CD14-positive monocyte (primary cell): ENCODE data around the gene SUSD6. TPM values are rescaled to one million over a fixed set of nuclear protein-coding genes. Genes with fewer than 3 reads are reported as not detected.

Experiments
- DNase-seq, 3 donors: peaks; one replicate each; pipeline ENCODE4 v3.0.0-alpha.2; 2011 to 2022
- H2AFZ ChIP-seq: 2 replicates; pipeline ENCODE4 v1.6.0; 2012; ENCODE audit warnings: mild to moderate bottlenecking, low read depth, low read length, inconsistent platforms; ENCODE audit not compliant: insufficient read depth, poor library complexity, severe bottlenecking
- H3K27ac ChIP-seq, 2 donors: 1 replicate in 1 of 2; 2 replicates in 1 of 2; pipeline ENCODE4 v1.5.1; 2012 to 2013; ENCODE audit warnings: low read length in 2 of 2, control low read depth in 1 of 2, inconsistent platforms in 1 of 2, low read depth in 1 of 2, mild to moderate bottlenecking in 1 of 2
- H3K27me3 ChIP-seq, 2 donors: one replicate each; pipeline versions ENCODE4 v1.6.0 to v1.6.1; 2011 to 2013; ENCODE audit warnings: low read length in 2 of 2; ENCODE audit not compliant: control insufficient read depth in 2 of 2, insufficient read depth in 2 of 2
- H3K36me3 ChIP-seq, 2 donors: replicated peaks in 1 of 2; 1 replicate in 1 of 2; 2 replicates in 1 of 2; pipeline versions ENCODE4 v1.5.1 to v1.6.1; 2012 to 2013; ENCODE audit warnings: low read length in 2 of 2, control low read depth in 1 of 2, inconsistent platforms in 1 of 2, mild to moderate bottlenecking in 1 of 2; ENCODE audit not compliant: insufficient read depth in 2 of 2, control insufficient read depth in 1 of 2
- H3K4me1 ChIP-seq, 2 donors: 1 replicate in 1 of 2; 2 replicates in 1 of 2; pipeline versions ENCODE4 v1.5.1 to v1.6.1; 2012 to 2013; ENCODE audit warnings: low read length in 2 of 2, control low read depth in 1 of 2, inconsistent platforms in 1 of 2, mild to moderate bottlenecking in 1 of 2, moderate library complexity in 1 of 2; ENCODE audit not compliant: insufficient read depth in 2 of 2, control insufficient read depth in 1 of 2
- H3K4me2 ChIP-seq: replicated peaks from 2 replicates; pipeline ENCODE3; 2012; ENCODE audit warnings: low read length, moderate library complexity, mild to moderate bottlenecking; ENCODE audit not compliant: poor library complexity, severe bottlenecking; ENCODE audit errors: extremely low read depth
- H3K4me3 ChIP-seq, 3 experiments: fragments of 200-600 bp in 1 of 3; sonication (generic) in 1 of 3; replicated peaks in 1 of 3; 1 replicate in 2 of 3; 2 replicates in 1 of 3; pipeline ENCODE4 v1.5.1; 2011 to 2013; ENCODE audit warnings: low read length in 3 of 3, mild to moderate bottlenecking in 3 of 3, control low read depth in 2 of 3, low read depth in 2 of 3, inconsistent platforms in 1 of 3, moderate library complexity in 1 of 3
- H3K79me2 ChIP-seq: 2 replicates; pipeline ENCODE4 v1.6.0; 2012; ENCODE audit warnings: mild to moderate bottlenecking, control low read depth, inconsistent platforms, low read length, moderate library complexity; ENCODE audit not compliant: insufficient read depth
- H3K9ac ChIP-seq: 2 replicates; pipeline ENCODE4 v1.6.0; 2017; ENCODE audit warnings: low read length, mild to moderate bottlenecking; ENCODE audit not compliant: insufficient read depth, poor library complexity, severe bottlenecking
- H3K9me3 ChIP-seq, 2 donors: replicated peaks in 1 of 2; 1 replicate in 1 of 2; 2 replicates in 1 of 2; pipeline versions ENCODE4 v1.5.1 to v1.6.1; 2012 to 2013; ENCODE audit warnings: low read length in 2 of 2, control low read depth in 1 of 2; ENCODE audit not compliant: control insufficient read depth in 1 of 2, insufficient read depth in 1 of 2
- H4K20me1 ChIP-seq: 2 replicates; pipeline ENCODE4 v1.6.0; 2012; ENCODE audit warnings: mild to moderate bottlenecking, low read length, control low read depth, moderate library complexity; ENCODE audit not compliant: insufficient read depth
- H3K27ac Mint-ChIP-seq, 7 donors: one replicate each; pipeline ENCODE4 v1.8.0; 2020; ENCODE audit warnings: mild to moderate bottlenecking in 7 of 7, mixed read lengths in 7 of 7, moderate library complexity in 6 of 7, inconsistent platforms in 2 of 7
- H3K27me3 Mint-ChIP-seq, 3 donors: one replicate each; pipeline ENCODE4 v1.8.0; 2021 to 2022; ENCODE audit warnings: low read depth in 3 of 3, mild to moderate bottlenecking in 3 of 3, mixed read lengths in 3 of 3, moderate library complexity in 3 of 3, inconsistent platforms in 1 of 3
- H3K36me3 Mint-ChIP-seq, 2 donors: one replicate each; pipeline ENCODE4 v1.8.0; 2020; ENCODE audit warnings: mixed read lengths in 2 of 2, inconsistent platforms in 1 of 2, mild to moderate bottlenecking in 1 of 2
- H3K4me1 Mint-ChIP-seq: one replicate; pipeline ENCODE4 v1.8.0; 2020; ENCODE audit warnings: mild to moderate bottlenecking, mixed read lengths
- H3K4me3 Mint-ChIP-seq, 2 donors: one replicate each; pipeline ENCODE4 v1.8.0; 2020; ENCODE audit warnings: mild to moderate bottlenecking in 2 of 2, mixed read lengths in 2 of 2, moderate library complexity in 1 of 2
- H3K9me3 Mint-ChIP-seq, 7 donors: one replicate each; pipeline ENCODE4 v1.8.0; 2020 to 2022; ENCODE audit warnings: mixed read lengths in 7 of 7, mild to moderate bottlenecking in 6 of 7, moderate library complexity in 6 of 7, inconsistent platforms in 2 of 7
- WGBS: methylation state at CpG from one replicate; pipeline ENCODE4 v1.1.5; 2013; ENCODE audit warnings: missing lambda C conversion rate; ENCODE audit not compliant: insufficient coverage; 5-methylcytosine and 5-hydroxymethylcytosine counted together
- intact Hi-C, 2 donors: fragments of 100-400 bp; cut with micrococcal nuclease; formaldehyde crosslinking; loops; one replicate each; pipeline versions ENCODE4 v1.15.0 to v1.15.1; 2023
- polyA plus RNA-seq, 3 donors: library from polyadenylated mRNA; depleted of rRNA in 1 of 3; unstranded in 2 of 3; stranded (reverse) in 1 of 3; fragments of 300-500 nt in 2 of 3; fragments of >200 nt in 1 of 3; fragmentation: Illumina TruSeq in 2 of 3; gene quantifications; 1 replicate in 2 of 3; 2 replicates in 1 of 3; pipeline ENCODE4 v1.2.3, GENCODE V29; 2012 to 2021
- TF ChIP-seq, protein P1 (sequence below): fragments of 200-600 bp; IDR thresholded peaks from one replicate; pipeline ENCODE4 v1.8.0; 2022; ENCODE audit warnings: antibody characterized with exemption, mild to moderate bottlenecking

SUSD6 gene
- polyA plus RNA-seq, 3 donors = 17.3 to 81.8 (median 30.1) TPM

DNA sequence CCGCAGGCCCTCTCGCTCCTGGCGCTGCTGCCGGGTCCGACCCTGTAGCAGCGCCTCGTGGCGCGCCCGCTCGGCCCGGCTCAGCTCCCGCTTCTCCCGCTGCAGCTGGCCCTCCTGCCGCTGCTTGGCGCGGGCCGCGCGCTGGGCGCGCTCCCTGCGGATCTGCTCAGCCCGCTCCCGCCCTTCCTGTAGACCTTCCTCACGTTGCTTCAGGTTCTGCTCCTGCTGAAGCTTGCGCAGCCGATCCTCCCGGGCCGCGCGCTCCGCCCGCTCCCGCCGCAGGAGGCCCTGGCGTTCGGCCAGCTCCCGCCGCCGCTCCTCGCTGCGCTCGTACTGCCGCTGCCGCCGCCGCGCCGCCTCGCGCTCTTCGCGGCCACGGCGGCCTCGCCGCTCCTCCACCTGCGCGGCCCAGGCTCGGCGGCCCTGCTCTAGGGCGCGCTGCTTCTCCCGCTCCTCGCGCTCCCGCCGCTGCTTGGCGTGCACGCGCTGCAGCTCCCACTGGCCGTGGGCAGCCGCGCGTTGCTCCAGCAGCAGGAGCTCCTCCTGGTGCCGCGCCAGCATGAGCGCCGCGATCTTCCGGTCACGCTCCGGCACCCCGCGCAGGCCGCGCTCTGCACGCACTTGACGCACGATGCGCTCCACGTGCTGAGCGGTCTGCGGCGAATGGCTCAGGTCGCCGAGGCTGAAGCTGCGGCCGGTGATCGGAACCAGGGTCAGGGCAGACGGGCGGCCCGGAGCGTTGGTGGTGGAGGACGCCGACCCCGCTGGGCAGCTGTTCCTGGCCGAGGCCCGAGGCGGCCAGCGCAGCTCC lies 39.2 kb upstream of the SUSD6 start:
- intact Hi-C loops = loop anchor here (5.0 to 10.0 kb wide), 2 partner anchors 40 to 327 kb away; no protein-coding TSS in a partner anchor
- TF ChIP-seq, protein P1, sequence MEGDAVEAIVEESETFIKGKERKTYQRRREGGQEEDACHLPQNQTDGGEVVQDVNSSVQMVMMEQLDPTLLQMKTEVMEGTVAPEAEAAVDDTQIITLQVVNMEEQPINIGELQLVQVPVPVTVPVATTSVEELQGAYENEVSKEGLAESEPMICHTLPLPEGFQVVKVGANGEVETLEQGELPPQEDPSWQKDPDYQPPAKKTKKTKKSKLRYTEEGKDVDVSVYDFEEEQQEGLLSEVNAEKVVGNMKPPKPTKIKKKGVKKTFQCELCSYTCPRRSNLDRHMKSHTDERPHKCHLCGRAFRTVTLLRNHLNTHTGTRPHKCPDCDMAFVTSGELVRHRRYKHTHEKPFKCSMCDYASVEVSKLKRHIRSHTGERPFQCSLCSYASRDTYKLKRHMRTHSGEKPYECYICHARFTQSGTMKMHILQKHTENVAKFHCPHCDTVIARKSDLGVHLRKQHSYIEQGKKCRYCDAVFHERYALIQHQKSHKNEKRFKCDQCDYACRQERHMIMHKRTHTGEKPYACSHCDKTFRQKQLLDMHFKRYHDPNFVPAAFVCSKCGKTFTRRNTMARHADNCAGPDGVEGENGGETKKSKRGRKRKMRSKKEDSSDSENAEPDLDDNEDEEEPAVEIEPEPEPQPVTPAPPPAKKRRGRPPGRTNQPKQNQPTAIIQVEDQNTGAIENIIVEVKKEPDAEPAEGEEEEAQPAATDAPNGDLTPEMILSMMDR = no peak
- 10% methylated on average over 112 of the region's 112 CpGs for WGBS
- Histone ChIP-seq H3K4me3 (no peak overlapping the region), H3K27me3 (peaks cover 28 to 88% of the 10 kb centered on the region in 2 donors), H4K20me1 (no peaks in the 10 kb centered on the region), H3K79me2 (no peaks in the 10 kb centered on the region), H3K27ac (no peak overlapping the region), H3K4me2 (peak overlapping the region; percentile 39), H2AFZ (no peak overlapping the region), H3K9ac (no peak overlapping the region), H3K9me3 (peaks cover 0 to 18% of the 10 kb centered on the region in 2 donors), H3K4me1 (peaks cover 3 to 13% of the 10 kb centered on the region in 2 donors), H3K36me3 (no peaks in the 10 kb centered on the region)
- no peak overlapping the region for H3K27ac Mint-ChIP-seq
- peaks cover 0 to 11% (median 5%) of the 10 kb centered on the region in 7 donors for H3K9me3 Mint-ChIP-seq
- DNase-seq = peak in 1 of 3 donors; percentile 17
- peak overlapping the region in 1 of 2 donors; percentile 79 for H3K4me3 Mint-ChIP-seq
- H3K36me3 Mint-ChIP-seq = peaks cover 0 to 2% of the 10 kb centered on the region in 2 donors
- peaks cover 13% of the 10 kb centered on the region for H3K4me1 Mint-ChIP-seq
- peaks cover 80 to 97% (median 89%) of the 10 kb centered on the region in 3 donors for H3K27me3 Mint-ChIP-seq

DNA sequence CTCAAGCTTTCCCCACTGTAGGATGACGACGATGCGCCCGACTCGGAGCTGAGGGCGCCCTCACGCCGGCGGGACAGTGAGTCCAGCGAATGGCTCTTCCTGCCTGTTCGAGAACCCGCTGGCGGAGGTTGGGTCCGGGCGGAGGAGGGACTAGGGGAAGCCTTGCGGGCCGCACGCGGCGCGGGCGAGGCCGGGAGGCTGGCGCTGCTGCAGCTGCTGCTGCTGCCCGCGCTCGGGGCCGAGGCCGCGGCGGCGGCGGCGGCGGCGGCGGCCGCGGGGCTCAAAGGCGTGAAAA lies 38.6 kb upstream of the SUSD6 start:
- no peak for DNase-seq
- H3K79me2 ChIP-seq = no peaks in the 10 kb centered on the region
- peaks cover 75 to 96% (median 85%) of the 10 kb centered on the region in 3 donors for H3K27me3 Mint-ChIP-seq
- 35% methylated on average over 39 of the region's 40 CpGs for WGBS
- H3K9me3 Mint-ChIP-seq = peaks cover 0 to 11% (median 5%) of the 10 kb centered on the region in 7 donors
- no peaks in the 10 kb centered on the region for H4K20me1 ChIP-seq
- H3K36me3 ChIP-seq = no peaks in the 10 kb centered on the region
- peaks cover 13% of the 10 kb centered on the region for H3K4me1 Mint-ChIP-seq
- H3K9ac ChIP-seq = no peak overlapping the region
- no peak overlapping the region for H3K4me2 ChIP-seq
- H3K27ac ChIP-seq = no peak overlapping the region
- H3K9me3 ChIP-seq = peaks cover 0 to 18% of the 10 kb centered on the region in 2 donors
- no peak overlapping the region for H3K4me3 ChIP-seq
- H2AFZ ChIP-seq = no peak overlapping the region
- peaks cover 3 to 13% of the 10 kb centered on the region in 2 donors for H3K4me1 ChIP-seq
- intact Hi-C loops = loop anchor here (5.0 to 10.0 kb wide), 2 partner anchors 40 to 328 kb away; no protein-coding TSS in a partner anchor
- peaks cover 28 to 85% of the 10 kb centered on the region in 2 donors for H3K27me3 ChIP-seq
- H3K4me3 Mint-ChIP-seq = peak overlapping the region in 1 of 2 donors; percentile 79
- TF ChIP-seq, protein P1 = no peak
- H3K36me3 Mint-ChIP-seq = peaks cover 0 to 2% of the 10 kb centered on the region in 2 donors
- no peak overlapping the region for H3K27ac Mint-ChIP-seq
